HG02884 (cell line): Measurements from ENCODE around the gene NEDD4L.

Experiments used
- ATAC-seq: cut with Tn5 transposase; IDR thresholded peaks from one replicate; pipeline ENCODE4 v1.9.1; 2021; ENCODE audit warnings: mild to moderate bottlenecking, moderate library complexity; ENCODE audit not compliant: unreplicated experiment

The NEDD4L gene

GRCh38 chr18:58177004-58177717 lies 133.1 kb downstream of the NEDD4L start:
- no peak for ATAC-seq

GRCh38 chr18:58177896-58178470 lies 134.0 kb downstream of the NEDD4L start:
- no peak for ATAC-seq

DNA sequence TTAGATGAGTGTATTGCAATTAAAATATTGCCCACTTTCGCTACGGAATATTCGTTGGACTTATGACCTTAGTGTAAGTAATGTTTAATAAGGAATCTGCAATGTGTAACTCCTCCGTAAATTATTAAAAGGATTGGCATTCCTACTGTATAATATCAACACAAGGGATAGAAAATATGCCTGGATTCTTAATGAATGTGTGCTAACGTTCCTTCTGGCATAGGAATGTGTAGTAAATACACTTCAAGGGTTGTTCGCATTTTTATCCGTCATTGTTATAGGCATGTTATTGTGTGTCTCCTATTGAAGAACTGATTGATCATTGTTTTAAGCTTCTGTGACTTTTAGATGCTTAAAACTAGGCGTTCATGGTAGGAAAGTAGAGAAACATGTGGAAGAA lies 134.5 kb downstream of the NEDD4L start:
- ATAC-seq = no peak

DNA sequence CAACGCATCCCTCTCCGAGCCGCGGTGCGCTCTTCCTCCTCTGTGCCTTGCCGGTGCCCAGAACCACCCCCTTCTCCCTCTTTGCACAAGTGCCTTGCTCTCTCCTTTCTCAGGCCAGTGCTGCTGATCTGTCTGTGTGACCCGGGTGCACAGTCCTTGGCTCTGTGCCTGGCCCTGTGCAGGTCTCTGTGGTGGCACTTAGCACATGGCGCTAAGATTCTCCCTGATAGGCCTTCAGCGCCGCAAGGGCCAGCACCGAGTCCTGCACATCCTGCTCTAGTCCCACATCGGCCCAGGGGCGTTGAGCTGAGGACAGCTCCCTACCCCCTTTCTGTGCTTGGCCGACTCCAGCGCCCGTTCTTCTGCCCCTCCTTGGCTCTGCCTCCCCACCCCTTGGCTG lies 136.1 kb downstream of the NEDD4L start:
- no peak for ATAC-seq

DNA sequence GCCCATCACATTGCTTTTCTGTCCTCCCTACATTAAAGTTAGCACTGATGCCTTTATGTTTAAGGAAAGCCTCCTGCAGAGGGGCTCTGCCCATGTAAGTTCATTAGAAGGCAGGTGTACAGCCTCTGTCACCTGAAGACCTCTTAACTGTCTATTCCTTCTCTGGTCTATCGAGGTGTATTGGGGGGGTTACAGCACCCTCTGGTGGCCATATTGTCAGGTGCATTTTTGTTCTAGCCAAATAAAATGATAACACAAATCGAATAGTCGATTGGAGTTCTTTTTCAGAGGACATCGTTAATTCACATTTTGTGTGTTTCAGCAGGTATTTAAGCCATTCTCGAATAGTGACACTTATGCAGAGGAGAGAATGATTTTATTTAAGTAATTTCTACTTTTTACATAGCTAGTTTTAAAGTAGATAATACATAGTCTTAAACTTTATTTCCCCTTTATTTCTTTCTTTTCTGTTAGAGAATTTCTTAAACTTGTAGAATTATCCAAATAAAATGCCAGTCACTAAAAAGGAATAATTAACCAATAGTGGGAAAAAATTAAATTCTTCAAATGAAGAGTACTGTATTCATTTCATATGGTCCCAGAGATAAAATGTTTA lies 136.8 kb downstream of the NEDD4L start:
- ATAC-seq = no peak

GRCh38 chr18:58181988-58182387 lies 138.0 kb downstream of the NEDD4L start:
- no peak for ATAC-seq

DNA sequence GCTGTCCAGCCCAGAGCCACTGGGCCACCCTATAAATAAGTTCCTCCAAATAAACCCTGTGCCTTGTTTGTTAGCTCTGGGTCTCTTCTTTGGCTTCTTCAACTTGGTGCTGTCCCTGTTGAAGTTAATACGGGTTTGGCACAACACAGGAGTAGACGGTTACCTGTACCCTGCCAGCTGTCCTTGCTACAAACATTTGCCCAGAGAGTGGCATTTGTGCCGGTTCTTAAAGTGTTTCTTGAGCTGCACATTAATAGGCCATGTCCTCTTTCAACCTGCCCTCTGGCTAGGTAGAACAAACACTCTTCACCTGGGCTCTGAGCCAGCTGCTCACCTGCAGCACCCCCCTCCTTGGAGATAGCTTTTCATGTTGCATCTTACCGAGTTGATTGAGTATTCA lies 139.2 kb downstream of the NEDD4L start:
- no peak for ATAC-seq

GRCh38 chr18:58186258-58186948 lies 142.4 kb downstream of the NEDD4L start:
- no peak for ATAC-seq

GRCh38 chr18:58187674-58188073 lies 143.6 kb downstream of the NEDD4L start:
- no peak for ATAC-seq

- ATAC-seq = no peak
Observed at GRCh38 chr18:58188996-58189395, 145.0 kb downstream of the NEDD4L start.

DNA sequence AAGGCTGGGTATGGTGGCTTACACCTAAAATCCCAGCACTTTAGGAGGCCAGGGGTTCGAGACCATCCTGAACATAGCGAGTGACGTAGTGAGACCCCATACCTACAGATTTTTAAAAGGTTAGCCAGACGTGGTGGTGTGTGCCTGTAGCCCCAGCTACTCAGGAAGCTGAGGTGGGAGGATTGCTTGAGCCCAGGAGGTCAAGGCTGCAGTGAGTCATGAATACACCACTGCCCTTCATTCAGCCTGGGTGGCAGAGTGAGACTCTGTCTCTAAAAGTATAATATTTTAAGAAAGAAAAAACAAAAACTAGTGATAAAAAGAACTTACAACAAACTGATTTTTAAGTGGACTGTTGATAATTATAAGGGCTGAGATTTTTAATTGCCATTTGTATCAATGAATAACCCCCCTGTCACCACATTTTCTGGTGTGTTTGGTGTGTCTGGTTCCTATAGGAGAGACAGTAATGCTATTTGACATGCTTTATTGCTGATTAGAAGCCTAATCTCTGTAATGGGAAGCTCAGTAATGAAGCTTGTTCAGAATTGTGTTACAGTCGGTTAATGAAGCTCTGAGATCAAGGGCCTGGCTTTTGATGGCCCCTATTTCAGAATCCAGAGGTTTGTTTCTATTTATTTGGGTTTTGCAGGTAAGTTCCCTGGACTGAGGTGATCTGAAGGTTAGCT lies 147.0 kb downstream of the NEDD4L start:
- no peak for ATAC-seq

DNA sequence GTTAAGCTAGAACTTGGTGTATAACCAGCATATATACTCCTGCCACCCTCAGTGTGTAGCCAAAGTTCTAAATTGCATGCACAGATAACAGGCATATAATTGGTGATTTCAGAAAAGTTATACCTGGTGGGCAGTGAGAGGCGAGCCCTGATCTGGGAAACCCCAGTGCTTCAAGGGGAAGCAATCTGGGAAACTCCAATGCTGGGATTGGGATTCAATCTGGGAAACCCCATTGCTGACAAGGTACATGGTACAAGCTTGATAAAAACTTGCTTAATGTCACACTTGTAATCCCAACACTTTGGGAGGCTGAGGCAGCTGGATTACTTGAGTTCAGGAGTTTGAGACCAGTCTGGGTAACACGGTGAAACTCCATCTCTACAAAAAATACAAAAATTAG lies 147.6 kb downstream of the NEDD4L start:
- ATAC-seq = no peak

DNA sequence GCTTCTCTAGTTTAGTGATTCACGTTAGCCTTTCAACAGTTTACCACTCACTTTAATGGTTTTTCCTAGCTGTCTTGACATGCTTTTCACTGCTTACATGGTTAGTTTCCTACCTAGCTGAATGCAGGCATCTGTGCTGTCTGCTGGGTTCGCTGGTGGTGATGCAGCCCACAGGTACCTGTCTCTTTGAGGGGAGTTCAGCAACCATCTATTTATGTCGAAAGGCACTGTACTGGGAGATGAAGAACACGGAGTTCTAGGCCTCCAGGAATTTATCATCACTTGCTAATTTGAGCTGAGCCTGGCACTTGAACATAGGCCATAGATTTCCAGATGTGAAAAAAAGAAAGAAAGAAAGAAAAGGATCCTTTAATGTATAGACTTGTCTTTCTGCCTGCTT lies 148.5 kb downstream of the NEDD4L start:
- no peak for ATAC-seq

DNA sequence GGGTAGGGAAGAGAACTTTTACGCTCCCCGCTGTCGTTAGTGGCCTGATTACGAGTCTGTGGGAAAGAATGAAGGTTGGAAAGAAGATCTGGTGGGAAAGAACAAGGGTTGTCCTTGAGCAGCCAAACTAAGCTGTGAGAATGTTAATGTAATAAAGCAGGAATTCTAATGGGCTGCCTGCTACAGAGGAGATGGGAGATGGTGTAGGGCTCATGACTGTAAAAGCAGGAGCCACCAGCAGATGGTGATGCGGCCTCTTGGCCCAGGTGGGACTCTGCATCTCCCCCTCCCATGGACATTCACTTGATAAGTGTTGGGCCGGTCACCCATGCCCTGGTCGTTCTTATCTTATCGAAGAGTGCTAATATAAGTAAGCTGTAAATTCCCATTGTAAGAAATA lies 150.0 kb downstream of the NEDD4L start:
- ATAC-seq = no peak

- ATAC-seq = peak; percentile 55
Observed at GRCh38 chr18:58195278-58195765, 151.3 kb downstream of the NEDD4L start.

GRCh38 chr18:58196164-58196563 lies 152.1 kb downstream of the NEDD4L start:
- no peak for ATAC-seq

DNA sequence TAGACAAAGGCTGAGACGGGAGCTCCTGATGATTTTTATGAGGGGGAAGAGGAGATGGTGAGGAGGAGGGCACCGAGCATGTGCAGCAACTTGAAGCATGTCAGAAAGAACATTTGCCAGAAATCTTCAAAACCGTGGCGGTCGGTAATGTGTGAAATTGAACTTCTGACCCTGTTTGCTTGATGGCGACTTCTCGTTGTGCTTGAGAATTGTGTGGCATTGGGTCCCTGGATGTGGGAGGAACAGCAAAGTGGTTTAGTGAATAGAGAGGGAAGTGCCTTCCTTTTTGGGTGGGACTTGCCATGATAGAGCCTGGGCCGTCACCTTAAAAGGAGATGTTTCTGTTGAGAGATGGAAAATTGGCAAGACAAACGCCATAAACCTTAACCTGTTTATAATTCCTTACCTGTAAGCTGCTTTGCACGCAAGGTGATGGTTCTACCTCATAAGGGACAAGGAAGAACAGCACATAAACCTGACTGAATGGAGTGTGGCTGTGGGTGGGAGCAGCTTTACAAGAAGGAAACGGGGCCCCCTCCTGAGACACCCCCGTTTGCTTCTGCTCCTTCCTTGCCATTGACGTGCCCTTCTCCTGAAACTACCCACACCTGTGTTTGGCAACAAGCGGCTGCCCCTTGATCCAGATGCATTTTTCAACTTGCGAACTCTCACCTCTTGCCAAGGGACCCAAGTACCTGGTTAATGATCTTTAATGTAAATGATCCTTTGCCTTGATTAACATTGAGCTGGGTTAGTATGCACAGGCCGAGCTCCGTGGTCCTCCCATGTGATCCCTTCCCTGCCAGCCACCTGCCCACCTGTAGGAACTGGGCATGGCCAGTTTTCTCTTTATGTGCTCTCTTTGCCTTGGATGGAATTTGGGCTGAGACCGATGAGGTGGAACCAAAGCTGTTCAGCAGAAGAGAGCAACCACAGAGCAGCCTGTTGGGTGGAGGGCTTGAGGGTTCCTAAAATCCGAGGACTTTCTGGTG lies 153.2 kb downstream of the NEDD4L start:
- no peak for ATAC-seq

DNA sequence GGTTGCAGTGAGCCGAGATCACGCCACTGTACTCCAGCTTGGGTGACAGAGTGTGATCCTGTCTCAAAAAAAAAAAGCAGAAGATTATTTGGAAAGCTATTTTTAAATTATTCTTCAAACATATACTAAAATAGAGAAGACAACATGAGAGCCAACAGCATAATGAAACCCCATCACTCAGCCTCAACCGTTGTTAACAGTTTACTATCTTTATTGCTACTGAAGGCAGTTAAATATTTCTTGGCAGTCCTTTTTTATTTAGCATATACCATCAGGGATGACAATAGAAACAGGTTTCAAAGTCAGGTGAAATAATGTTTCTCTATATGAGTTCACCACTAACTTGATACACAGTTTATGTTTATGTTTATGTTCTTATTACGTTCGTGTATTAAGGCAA lies 157.2 kb downstream of the NEDD4L start:
- no peak for ATAC-seq

DNA sequence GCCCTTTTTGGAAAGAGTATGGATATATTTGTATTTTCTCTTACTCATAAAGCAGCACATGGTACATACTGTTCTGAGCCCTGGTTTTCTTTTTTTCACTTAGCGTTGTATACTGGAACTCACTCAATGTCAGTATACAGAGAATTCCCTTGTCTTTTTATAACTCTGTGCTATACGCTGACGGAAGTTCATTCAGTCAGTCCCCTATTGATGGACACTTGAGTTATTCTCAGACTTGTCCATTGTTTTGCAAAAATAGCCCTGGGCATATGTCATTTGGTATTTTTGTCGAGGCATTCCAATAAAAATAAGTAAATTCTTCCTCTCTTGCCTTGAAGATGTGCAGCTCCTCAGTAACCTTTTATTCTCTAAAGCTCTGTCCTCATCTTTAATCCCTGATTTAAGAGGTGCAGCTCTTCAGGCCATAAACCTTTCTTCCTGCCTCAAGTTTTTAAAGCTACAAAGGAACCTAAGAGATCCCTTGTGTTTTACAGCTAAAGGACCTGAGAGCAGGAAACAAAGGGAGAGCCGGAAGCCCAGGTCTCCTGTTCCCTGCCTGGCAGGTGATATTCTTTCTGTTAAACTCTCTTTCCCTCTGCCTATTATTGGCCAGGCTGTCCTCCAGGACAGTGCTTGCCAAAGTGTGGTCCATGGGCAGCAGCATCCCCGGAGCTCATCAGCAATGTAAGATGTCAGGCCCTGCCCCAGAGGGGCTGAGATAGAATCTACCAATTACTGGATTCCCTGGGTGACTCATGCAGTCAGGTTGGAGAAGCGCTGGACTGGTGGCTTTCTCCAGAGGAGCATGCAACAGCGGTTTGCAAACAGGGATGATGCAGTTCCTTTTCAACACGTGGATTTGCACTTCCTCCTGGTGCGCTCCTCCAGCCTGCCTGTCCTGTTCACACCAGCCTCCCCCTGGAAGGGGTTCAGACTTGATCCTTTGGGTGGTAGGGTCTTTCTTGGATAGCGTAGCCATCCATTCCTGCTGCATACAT lies 158.0 kb downstream of the NEDD4L start:
- ATAC-seq = no peak
